ENCODE results near the gene ATP9B.

GRCh38 chr18:79275992-79276391, 206.8 kb downstream of the ATP9B start:
- TF ChIP-seq, protein P1, sequence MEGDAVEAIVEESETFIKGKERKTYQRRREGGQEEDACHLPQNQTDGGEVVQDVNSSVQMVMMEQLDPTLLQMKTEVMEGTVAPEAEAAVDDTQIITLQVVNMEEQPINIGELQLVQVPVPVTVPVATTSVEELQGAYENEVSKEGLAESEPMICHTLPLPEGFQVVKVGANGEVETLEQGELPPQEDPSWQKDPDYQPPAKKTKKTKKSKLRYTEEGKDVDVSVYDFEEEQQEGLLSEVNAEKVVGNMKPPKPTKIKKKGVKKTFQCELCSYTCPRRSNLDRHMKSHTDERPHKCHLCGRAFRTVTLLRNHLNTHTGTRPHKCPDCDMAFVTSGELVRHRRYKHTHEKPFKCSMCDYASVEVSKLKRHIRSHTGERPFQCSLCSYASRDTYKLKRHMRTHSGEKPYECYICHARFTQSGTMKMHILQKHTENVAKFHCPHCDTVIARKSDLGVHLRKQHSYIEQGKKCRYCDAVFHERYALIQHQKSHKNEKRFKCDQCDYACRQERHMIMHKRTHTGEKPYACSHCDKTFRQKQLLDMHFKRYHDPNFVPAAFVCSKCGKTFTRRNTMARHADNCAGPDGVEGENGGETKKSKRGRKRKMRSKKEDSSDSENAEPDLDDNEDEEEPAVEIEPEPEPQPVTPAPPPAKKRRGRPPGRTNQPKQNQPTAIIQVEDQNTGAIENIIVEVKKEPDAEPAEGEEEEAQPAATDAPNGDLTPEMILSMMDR (conservative IDR thresholded peaks at IDR 0.05): no peak
- no peak for TF ChIP-seq EZH2 (IDR thresholded peaks at IDR 0.05; ENCODE audit: low read depth)

Data from PC-9 (cell line).